GM18870 (cell line): ENCODE data around the gene ADGRA3.
"Not testable (repeated sequence)": the region's sequence is repeated elsewhere in the genome, so short reads cannot be mapped to it uniquely, and the experiment has no call there.

Source experiments
- ATAC-seq: cut with Tn5 transposase; IDR thresholded peaks from one replicate; pipeline ENCODE4 v1.9.1; 2021; ENCODE audit warnings: moderate library complexity; ENCODE audit not compliant: unreplicated experiment

ADGRA3 gene

GRCh38 chr4:22480675-22481327, 35.1 kb downstream of the ADGRA3 start:
- no peak for ATAC-seq

- peak; percentile 65 for ATAC-seq
Measured at GRCh38 chr4:22478426-22478825, 37.4 kb downstream of the ADGRA3 start.

GRCh38 chr4:22477813-22478182, 38.1 kb downstream of the ADGRA3 start:
- ATAC-seq, result no peak

- no peak for ATAC-seq
Measured at GRCh38 chr4:22477136-22477812, 38.6 kb downstream of the ADGRA3 start.

GRCh38 chr4:22476011-22476410, 39.9 kb downstream of the ADGRA3 start:
- no peak for ATAC-seq

GRCh38 chr4:22475311-22475646, 40.6 kb downstream of the ADGRA3 start:
- ATAC-seq, result not testable (repeated sequence)

- ATAC-seq, result no peak
Measured at GRCh38 chr4:22474636-22475310, 41.1 kb downstream of the ADGRA3 start.

- no peak for ATAC-seq
Measured at GRCh38 chr4:22473268-22473667, 42.6 kb downstream of the ADGRA3 start.

- no peak for ATAC-seq
Measured at GRCh38 chr4:22471999-22472461, 43.8 kb downstream of the ADGRA3 start.

GRCh38 chr4:22471419-22471818, 44.4 kb downstream of the ADGRA3 start:
- no peak for ATAC-seq

GRCh38 chr4:22466581-22466980, 49.3 kb downstream of the ADGRA3 start:
- ATAC-seq, result no peak

GRCh38 chr4:22465996-22466395, 49.9 kb downstream of the ADGRA3 start:
- ATAC-seq, result no peak

- ATAC-seq, result no peak
Measured at GRCh38 chr4:22465349-22465748, 50.5 kb downstream of the ADGRA3 start.

- no peak for ATAC-seq
Measured at GRCh38 chr4:22463179-22463578, 52.7 kb downstream of the ADGRA3 start.

- ATAC-seq, result no peak
Measured at GRCh38 chr4:22462688-22463087, 53.2 kb downstream of the ADGRA3 start.

- ATAC-seq, result no peak
Measured at GRCh38 chr4:22460266-22460665, 55.6 kb downstream of the ADGRA3 start.

GRCh38 chr4:22458098-22458497, 57.8 kb downstream of the ADGRA3 start:
- ATAC-seq, result no peak

- ATAC-seq, result no peak
Measured at GRCh38 chr4:22457348-22457747, 58.5 kb downstream of the ADGRA3 start.

GRCh38 chr4:22456291-22456690, 59.6 kb downstream of the ADGRA3 start:
- ATAC-seq, result no peak

GRCh38 chr4:22454955-22455354, 60.9 kb downstream of the ADGRA3 start:
- no peak for ATAC-seq

GRCh38 chr4:22454216-22454838, 61.5 kb downstream of the ADGRA3 start:
- ATAC-seq, result no peak

- ATAC-seq, result no peak
Measured at GRCh38 chr4:22444813-22445212, 71.1 kb downstream of the ADGRA3 start.
